ENCODE measurements around the gene IL22RA2. TPM values are rescaled to one million over a fixed set of nuclear protein-coding genes. Genes with fewer than 3 reads are reported as not detected.
"Not testable (repeated sequence)": the region's sequence is repeated elsewhere in the genome, so short reads cannot be mapped to it uniquely, and the experiment has no call there.

The IL22RA2 gene
- total RNA-seq, 1 donor from 2014 or later, result not detected

DNA sequence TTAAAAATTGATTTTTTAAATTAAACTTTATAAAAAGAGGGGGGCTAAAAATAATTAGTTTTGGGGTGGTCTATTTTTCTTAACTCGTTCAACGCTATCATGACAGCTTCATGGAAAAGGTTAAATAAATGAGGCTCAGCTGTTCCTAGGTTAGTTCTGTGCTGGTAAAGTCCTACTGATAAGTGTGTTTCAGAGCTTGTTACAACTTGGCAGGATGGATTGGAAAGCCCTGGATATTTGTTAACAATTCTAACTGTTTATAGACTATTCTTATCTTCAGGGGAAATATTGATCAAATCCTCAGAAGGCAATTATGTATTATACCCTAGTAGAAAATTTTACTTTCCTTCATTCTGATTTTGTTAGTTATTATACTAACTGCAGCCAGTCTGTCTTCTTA is 50.4 kb downstream of the IL22RA2 start:
- Mint-ChIP-seq H3K9me3 (peaks cover 8% of the 10 kb centered on the region), H3K4me1 (ENCODE audit: low read depth) (peaks cover 2% of the 10 kb centered on the region), H3K4me3 (ENCODE audit: low read depth) (no peak overlapping the region), H3K27me3 (ENCODE audit: low read depth) (peaks cover 17% of the 10 kb centered on the region), H3K36me3 (ENCODE audit: low read depth) (no peaks in the 10 kb centered on the region), H3K27ac (no peak overlapping the region)
- DNase-seq (ENCODE audit: low spot score), result no peak
- intact Hi-C loops (cut with micrococcal nuclease), result no loop called here

- intact Hi-C loops (cut with micrococcal nuclease), result no loop called here
- Mint-ChIP-seq H3K4me3 (ENCODE audit: low read depth) (no peak overlapping the region), H3K36me3 (ENCODE audit: low read depth) (no peaks in the 10 kb centered on the region), H3K27ac (no peak overlapping the region), H3K4me1 (ENCODE audit: low read depth) (peaks cover 2% of the 10 kb centered on the region), H3K9me3 (peaks cover 8% of the 10 kb centered on the region), H3K27me3 (ENCODE audit: low read depth) (peaks cover 14% of the 10 kb centered on the region)
- DNase-seq (ENCODE audit: low spot score), result no peak
Observed at GRCh38 chr6:137122612-137123011, 50.8 kb downstream of the IL22RA2 start.

DNA sequence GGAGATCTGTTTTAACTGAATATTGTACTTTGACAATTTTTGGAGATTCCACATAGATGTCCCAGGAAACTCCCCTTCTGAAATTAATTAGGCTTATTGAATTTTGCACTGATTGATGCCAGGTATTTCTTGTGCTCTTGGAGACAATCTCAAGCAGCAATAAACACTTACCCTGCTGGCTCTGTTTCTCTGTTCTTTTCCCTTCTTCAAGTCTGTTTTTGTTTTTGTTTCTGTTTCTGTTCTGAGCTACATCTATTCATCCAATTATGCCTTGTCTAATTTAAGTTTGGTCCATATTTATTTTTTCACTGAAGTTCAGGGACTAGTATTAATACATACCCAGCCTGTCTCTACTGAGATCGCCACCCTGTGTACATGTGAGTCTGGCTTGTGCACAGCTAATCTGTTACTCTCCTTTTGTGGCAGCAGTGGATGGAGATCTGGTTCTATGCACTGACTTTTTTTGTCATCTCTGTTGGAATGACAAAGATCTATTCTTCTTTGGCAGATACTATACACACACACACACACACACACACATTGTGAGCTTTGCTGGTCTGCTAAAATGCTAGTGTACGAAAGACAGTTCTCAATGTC is 51.9 kb downstream of the IL22RA2 start:
- H3K9me3 Mint-ChIP-seq, result peaks cover 8% of the 10 kb centered on the region
- peaks cover 2% of the 10 kb centered on the region for H3K4me1 Mint-ChIP-seq (ENCODE audit: low read depth)
- H3K27me3 Mint-ChIP-seq (ENCODE audit: low read depth), result peaks cover 7% of the 10 kb centered on the region
- no peak overlapping the region for H3K27ac Mint-ChIP-seq
- intact Hi-C loops (cut with micrococcal nuclease), result no loop called here
- H3K36me3 Mint-ChIP-seq (ENCODE audit: low read depth), result no peaks in the 10 kb centered on the region
- H3K4me3 Mint-ChIP-seq (ENCODE audit: low read depth), result no peak overlapping the region
- no peak for DNase-seq (ENCODE audit: low spot score)

- Mint-ChIP-seq H3K27me3 (ENCODE audit: low read depth) (peaks cover 8% of the 10 kb centered on the region), H3K27ac (no peak overlapping the region), H3K4me3 (ENCODE audit: low read depth) (no peak overlapping the region), H3K9me3 (peaks cover 8% of the 10 kb centered on the region), H3K36me3 (ENCODE audit: low read depth) (no peaks in the 10 kb centered on the region), H3K4me1 (ENCODE audit: low read depth) (peaks cover 2% of the 10 kb centered on the region)
- intact Hi-C loops (cut with micrococcal nuclease), result no loop called here
- DNase-seq (ENCODE audit: low spot score), result no peak
Observed at GRCh38 chr6:137120748-137121147, 52.7 kb downstream of the IL22RA2 start.

- no peak for DNase-seq (ENCODE audit: low spot score)
- Mint-ChIP-seq H3K4me3 (ENCODE audit: low read depth) (no peak overlapping the region), H3K27me3 (ENCODE audit: low read depth) (peaks cover 9% of the 10 kb centered on the region), H3K27ac (no peak overlapping the region), H3K9me3 (peaks cover 8% of the 10 kb centered on the region), H3K36me3 (ENCODE audit: low read depth) (no peaks in the 10 kb centered on the region), H3K4me1 (ENCODE audit: low read depth) (peaks cover 2% of the 10 kb centered on the region)
- intact Hi-C loops (cut with micrococcal nuclease), result no loop called here
Observed at GRCh38 chr6:137119196-137120104, 54.0 kb downstream of the IL22RA2 start.

DNA sequence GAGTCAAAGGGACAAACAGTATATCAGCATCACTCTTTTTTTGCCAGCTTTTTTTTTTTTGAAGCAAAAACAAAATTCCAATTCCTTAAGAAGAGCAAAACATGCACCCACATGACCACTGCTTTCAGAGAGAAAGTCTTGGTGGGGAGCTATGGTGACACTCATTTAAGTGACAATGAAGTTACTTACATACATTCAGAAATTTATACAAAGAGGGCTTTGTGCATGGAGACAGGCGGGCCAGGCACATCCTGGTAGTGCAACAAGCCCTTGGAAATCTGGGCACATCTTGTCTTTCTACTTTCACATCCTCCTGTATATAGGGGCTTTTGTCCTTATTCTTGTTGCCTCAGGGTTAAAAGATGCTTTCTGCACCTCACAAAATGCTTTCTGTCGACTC is 55.9 kb downstream of the IL22RA2 start:
- H3K27me3 Mint-ChIP-seq (ENCODE audit: low read depth), result peaks cover 6% of the 10 kb centered on the region
- no peak overlapping the region for H3K4me3 Mint-ChIP-seq (ENCODE audit: low read depth)
- H3K27ac Mint-ChIP-seq, result no peak overlapping the region
- peaks cover 2% of the 10 kb centered on the region for H3K4me1 Mint-ChIP-seq (ENCODE audit: low read depth)
- peaks cover 8% of the 10 kb centered on the region for H3K9me3 Mint-ChIP-seq
- H3K36me3 Mint-ChIP-seq (ENCODE audit: low read depth), result no peaks in the 10 kb centered on the region
- intact Hi-C loops (cut with micrococcal nuclease), result no loop called here
- no peak for DNase-seq (ENCODE audit: low spot score)

- intact Hi-C loops (cut with micrococcal nuclease), result no loop called here
- Mint-ChIP-seq H3K4me3 (ENCODE audit: low read depth) (no peak overlapping the region), H3K27ac (no peak overlapping the region), H3K4me1 (ENCODE audit: low read depth) (peaks cover 2% of the 10 kb centered on the region), H3K9me3 (peaks cover 8% of the 10 kb centered on the region), H3K36me3 (ENCODE audit: low read depth) (no peaks in the 10 kb centered on the region), H3K27me3 (ENCODE audit: low read depth) (peaks cover 4% of the 10 kb centered on the region)
- no peak for DNase-seq (ENCODE audit: low spot score)
Observed at GRCh38 chr6:137116807-137117206, 56.6 kb downstream of the IL22RA2 start.

- H3K27ac Mint-ChIP-seq, result no peak overlapping the region
- no peaks in the 10 kb centered on the region for H3K36me3 Mint-ChIP-seq (ENCODE audit: low read depth)
- peaks cover 2% of the 10 kb centered on the region for H3K4me1 Mint-ChIP-seq (ENCODE audit: low read depth)
- H3K27me3 Mint-ChIP-seq (ENCODE audit: low read depth), result peaks cover 6% of the 10 kb centered on the region
- H3K9me3 Mint-ChIP-seq, result peaks cover 8% of the 10 kb centered on the region
- intact Hi-C loops (cut with micrococcal nuclease), result no loop called here
- no peak for DNase-seq (ENCODE audit: low spot score)
- no peak overlapping the region for H3K4me3 Mint-ChIP-seq (ENCODE audit: low read depth)
Observed at GRCh38 chr6:137115658-137116057, 57.8 kb downstream of the IL22RA2 start.

DNA sequence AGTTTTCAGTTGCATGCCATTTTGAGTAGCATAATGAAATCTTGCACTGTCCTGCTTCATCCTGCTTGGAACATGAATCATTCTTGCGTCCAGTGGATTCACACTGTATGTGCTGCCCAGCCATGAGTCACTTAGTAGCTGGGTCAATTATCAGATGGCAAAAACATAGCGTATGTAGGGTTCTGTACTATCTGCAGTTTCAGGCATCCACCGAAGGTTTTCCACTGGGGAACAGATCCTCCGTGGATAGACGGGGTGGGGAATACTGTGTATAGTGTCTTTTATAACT is 61.4 kb downstream of the IL22RA2 start:
- no peak overlapping the region for H3K4me3 Mint-ChIP-seq (ENCODE audit: low read depth)
- H3K9me3 Mint-ChIP-seq, result no peaks in the 10 kb centered on the region
- H3K36me3 Mint-ChIP-seq (ENCODE audit: low read depth), result no peaks in the 10 kb centered on the region
- no peak for DNase-seq (ENCODE audit: low spot score)
- no peak overlapping the region for H3K27ac Mint-ChIP-seq
- H3K4me1 Mint-ChIP-seq (ENCODE audit: low read depth), result peaks cover 2% of the 10 kb centered on the region
- intact Hi-C loops (cut with micrococcal nuclease), result no loop called here
- peaks cover 10% of the 10 kb centered on the region for H3K27me3 Mint-ChIP-seq (ENCODE audit: low read depth)

DNA sequence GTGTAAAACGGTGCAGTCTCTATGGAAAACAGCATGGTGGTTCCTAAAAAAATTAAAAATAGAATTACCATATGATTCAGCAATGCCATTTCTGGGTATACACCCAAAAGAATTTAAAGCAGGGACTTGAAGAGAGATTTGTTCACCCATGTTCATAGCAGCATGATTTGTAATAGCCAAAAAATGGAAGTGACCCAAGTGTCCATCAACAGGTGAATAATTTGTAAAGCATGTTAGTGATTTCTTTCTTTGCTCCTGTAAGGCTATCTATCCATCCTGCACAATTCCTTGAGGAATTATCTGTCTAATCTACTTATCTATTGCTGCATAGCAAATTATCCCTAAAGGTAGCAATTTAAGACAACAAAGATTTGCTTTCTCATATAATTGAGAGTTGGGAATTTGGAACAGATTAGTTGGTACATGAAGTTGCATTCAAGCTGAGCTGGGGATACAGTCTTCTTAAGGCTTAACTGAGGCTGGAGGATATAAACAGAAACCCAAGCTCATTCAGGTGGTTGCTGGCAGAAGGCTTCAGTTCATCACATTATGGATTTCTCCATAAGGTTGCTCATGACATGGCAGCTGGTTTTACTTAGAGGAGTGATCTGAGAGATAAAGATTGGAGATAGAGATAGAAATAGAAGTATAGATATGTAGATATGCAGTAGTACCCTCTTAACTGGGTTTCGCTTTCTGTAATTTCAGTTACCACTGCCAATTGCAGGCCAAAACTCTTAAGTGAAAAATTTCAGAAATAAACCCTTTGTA is 62.0 kb downstream of the IL22RA2 start:
- Mint-ChIP-seq H3K4me3 (ENCODE audit: low read depth) (no peak overlapping the region), H3K9me3 (no peaks in the 10 kb centered on the region), H3K4me1 (ENCODE audit: low read depth) (peaks cover 2% of the 10 kb centered on the region), H3K27ac (no peak overlapping the region), H3K27me3 (ENCODE audit: low read depth) (peaks cover 10% of the 10 kb centered on the region), H3K36me3 (ENCODE audit: low read depth) (no peaks in the 10 kb centered on the region)
- DNase-seq (ENCODE audit: low spot score), result no peak
- intact Hi-C loops (cut with micrococcal nuclease), result no loop called here

DNA sequence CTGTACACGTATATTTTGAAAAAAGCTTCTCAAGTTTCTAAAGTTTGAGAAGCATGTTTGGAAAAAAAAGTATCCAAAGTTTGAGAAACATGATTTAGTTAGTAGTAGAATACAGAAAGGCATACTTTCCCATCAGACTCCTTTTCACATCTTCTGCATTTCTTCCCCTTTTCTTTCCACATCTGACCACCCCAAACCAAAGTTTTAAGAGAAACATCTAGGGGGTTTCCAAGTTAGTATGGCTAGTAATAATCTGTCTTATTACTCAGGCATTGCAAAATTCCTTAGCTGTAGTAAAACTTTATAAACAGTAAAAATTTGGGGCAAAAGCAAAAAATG is 65.7 kb downstream of the IL22RA2 start:
- peaks cover 9% of the 10 kb centered on the region for H3K4me1 Mint-ChIP-seq (ENCODE audit: low read depth)
- H3K36me3 Mint-ChIP-seq (ENCODE audit: low read depth), result no peaks in the 10 kb centered on the region

GRCh38 chr6:137107047-137107766 is 66.2 kb downstream of the IL22RA2 start:
- DNase-seq (ENCODE audit: low spot score); H3K36me3 Mint-ChIP-seq (ENCODE audit: low read depth); H3K27ac Mint-ChIP-seq; H3K4me3 Mint-ChIP-seq (ENCODE audit: low read depth); H3K27me3 Mint-ChIP-seq (ENCODE audit: low read depth); H3K9me3 Mint-ChIP-seq; intact Hi-C loops (cut with micrococcal nuclease): not testable (repeated sequence)
- H3K4me1 Mint-ChIP-seq (ENCODE audit: low read depth), result peaks cover 14% of the 10 kb centered on the region

More for the DNA sequence above, 65.7 kb downstream of the IL22RA2 start:
- Mint-ChIP-seq H3K9me3 (peaks cover 7% of the 10 kb centered on the region), H3K27me3 (ENCODE audit: low read depth) (peaks cover 8% of the 10 kb centered on the region), H3K4me3 (ENCODE audit: low read depth) (no peak overlapping the region), H3K27ac (no peak overlapping the region)
- DNase-seq (ENCODE audit: low spot score), result no peak
- intact Hi-C loops (cut with micrococcal nuclease), result no loop called here
